ENCODE results near the gene LHX8.

Gene LHX8

GRCh38 chr1:75159154-75159553 is 25.0 kb downstream of the LHX8 start:
- H4K20me1 ChIP-seq (ENCODE audit: insufficient read depth, low read length, poor library complexity, severe bottlenecking): no peaks in the 10 kb centered on the region
- H3K27me3 ChIP-seq (ENCODE audit: insufficient read depth, low read length, poor library complexity, severe bottlenecking): no peaks in the 10 kb centered on the region
- H3K9me3 ChIP-seq (ENCODE audit: insufficient read depth, low read depth, low read length): no peaks in the 10 kb centered on the region
- no peaks in the 10 kb centered on the region for H3K4me1 ChIP-seq (ENCODE audit: insufficient read depth, low read length, poor library complexity, severe bottlenecking)
- no peaks in the 10 kb centered on the region for H3K36me3 ChIP-seq (ENCODE audit: insufficient read depth, low read length)
- H3K4me2 ChIP-seq (ENCODE audit: low read depth, low read length, poor library complexity, severe bottlenecking): no peak overlapping the region
- H3K79me2 ChIP-seq (ENCODE audit: insufficient read depth, low read length): no peaks in the 10 kb centered on the region
- no peak overlapping the region for H2AFZ ChIP-seq (ENCODE audit: low read length)
- H3K9ac ChIP-seq (ENCODE audit: low read depth, low read length, poor library complexity, severe bottlenecking): no peak overlapping the region
- H3F3A ChIP-seq (ENCODE audit: low read depth): no peaks in the 10 kb centered on the region
- TF ChIP-seq EZH2phosphoT487 (IDR thresholded peaks at IDR 0.05; ENCODE audit: borderline replicate concordance): no peak
- no peak for TF ChIP-seq CTCF (conservative IDR thresholded peaks at IDR 0.05; ENCODE audit: low read length)
- no peaks in the 10 kb centered on the region for H3K9me2 ChIP-seq (replicated peaks; ENCODE audit: low read depth, low read length)
- H3K4me3 ChIP-seq (ENCODE audit: low read length, poor library complexity, severe bottlenecking): no peak overlapping the region

- H4K20me1 ChIP-seq (ENCODE audit: insufficient read depth, low read length, poor library complexity, severe bottlenecking): no peaks in the 10 kb centered on the region
- no peak overlapping the region for H3K4me3 ChIP-seq (ENCODE audit: low read length, poor library complexity, severe bottlenecking)
- H3K4me1 ChIP-seq (ENCODE audit: insufficient read depth, low read length, poor library complexity, severe bottlenecking): no peaks in the 10 kb centered on the region
- no peaks in the 10 kb centered on the region for H3K9me3 ChIP-seq (ENCODE audit: insufficient read depth, low read depth, low read length)
- no peaks in the 10 kb centered on the region for H3K27me3 ChIP-seq (ENCODE audit: insufficient read depth, low read length, poor library complexity, severe bottlenecking)
- H3K9me2 ChIP-seq (replicated peaks; ENCODE audit: low read depth, low read length): no peaks in the 10 kb centered on the region
- H3F3A ChIP-seq (ENCODE audit: low read depth): no peaks in the 10 kb centered on the region
- H2AFZ ChIP-seq (ENCODE audit: low read length): no peak overlapping the region
- no peak overlapping the region for H3K9ac ChIP-seq (ENCODE audit: low read depth, low read length, poor library complexity, severe bottlenecking)
- TF ChIP-seq CTCF (conservative IDR thresholded peaks at IDR 0.05; ENCODE audit: low read length): no peak
- TF ChIP-seq EZH2phosphoT487 (IDR thresholded peaks at IDR 0.05; ENCODE audit: borderline replicate concordance): no peak
- H3K79me2 ChIP-seq (ENCODE audit: insufficient read depth, low read length): no peaks in the 10 kb centered on the region
- no peaks in the 10 kb centered on the region for H3K36me3 ChIP-seq (ENCODE audit: insufficient read depth, low read length)
- no peak overlapping the region for H3K4me2 ChIP-seq (ENCODE audit: low read depth, low read length, poor library complexity, severe bottlenecking)
Observed at GRCh38 chr1:75165264-75165663, 31.1 kb downstream of the LHX8 start.

- Histone ChIP-seq H3K36me3 (ENCODE audit: insufficient read depth, low read length) (no peaks in the 10 kb centered on the region), H3K9me2 (replicated peaks; ENCODE audit: low read depth, low read length) (no peaks in the 10 kb centered on the region), H3F3A (ENCODE audit: low read depth) (no peaks in the 10 kb centered on the region), H4K20me1 (ENCODE audit: insufficient read depth, low read length, poor library complexity, severe bottlenecking) (no peaks in the 10 kb centered on the region), H3K4me3 (ENCODE audit: low read length, poor library complexity, severe bottlenecking) (no peak overlapping the region), H3K4me1 (ENCODE audit: insufficient read depth, low read length, poor library complexity, severe bottlenecking) (no peaks in the 10 kb centered on the region), H3K79me2 (ENCODE audit: insufficient read depth, low read length) (no peaks in the 10 kb centered on the region), H3K27me3 (ENCODE audit: insufficient read depth, low read length, poor library complexity, severe bottlenecking) (no peaks in the 10 kb centered on the region), H3K9me3 (ENCODE audit: insufficient read depth, low read depth, low read length) (no peaks in the 10 kb centered on the region), H2AFZ (ENCODE audit: low read length) (no peak overlapping the region), H3K4me2 (ENCODE audit: low read depth, low read length, poor library complexity, severe bottlenecking) (no peak overlapping the region), H3K9ac (ENCODE audit: low read depth, low read length, poor library complexity, severe bottlenecking) (no peak overlapping the region)
- TF ChIP-seq EZH2phosphoT487 (IDR thresholded peaks at IDR 0.05; ENCODE audit: borderline replicate concordance): no peak
- TF ChIP-seq CTCF (conservative IDR thresholded peaks at IDR 0.05; ENCODE audit: low read length): no peak
Observed at GRCh38 chr1:75166821-75167220, 32.6 kb downstream of the LHX8 start.

Data from Loucy (cell line).